GM12878 (cell line): ENCODE data around the gene JAKMIP1. TPM values are rescaled to one million over a fixed set of nuclear protein-coding genes. Genes with fewer than 3 reads are reported as not detected.

Experiments
- CEBPB ChIP-seq, 2 experiments: fragments of 150-350 bp in 1 of 2; IDR thresholded peaks; 2 replicates each; pipeline ENCODE4 v1.6.1; 2012 to 2014; ENCODE audit warnings: low read depth in 2 of 2, low read length in 2 of 2, borderline replicate concordance in 1 of 2, inconsistent platforms in 1 of 2
- MEF2A ChIP-seq: IDR thresholded peaks from 2 replicates; pipeline ENCODE4 v1.6.1; 2011; ENCODE audit warnings: low read depth, mild to moderate bottlenecking, low read length, moderate library complexity; ENCODE audit not compliant: insufficient read depth
- RB1 ChIP-seq: fragments of 450-650 bp; formaldehyde crosslinking; IDR thresholded peaks from 2 replicates; pipeline ENCODE4 v1.6.1; 2017; ENCODE audit warnings: mild to moderate bottlenecking, borderline replicate concordance
- RFX5 ChIP-seq: IDR thresholded peaks from 2 replicates; pipeline ENCODE4 v1.6.1; 2011; ENCODE audit warnings: low read depth, low read length, improper control_type of control experiment
- SREBF2 ChIP-seq: IDR thresholded peaks from 2 replicates; pipeline ENCODE4 v1.6.1; 2012; ENCODE audit warnings: mild to moderate bottlenecking, low read length
- ZNF622 ChIP-seq: fragments of 450-650 bp; IDR thresholded peaks from 2 replicates; pipeline ENCODE4 v1.6.1; 2017; ENCODE audit warnings: mild to moderate bottlenecking, inconsistent platforms
- polyA plus RNA-seq, 11 experiments: library from polyadenylated mRNA; depleted of rRNA in 4 of 11; unstranded in 6 of 11; stranded (reverse) in 5 of 11; fragments of >200 nt; fragmentation: Nextera tagmentation in 4 of 11; fragmentation: Illumina TruSeq in 1 of 11; extraction: Ambion mirVana in 4 of 11; extraction: Trizol in 1 of 11; gene quantifications; 1 replicate in 1 of 11; 2 replicates in 10 of 11; pipeline versions ENCODE4 v1.2.1 to v1.2.3, GENCODE V29; 2011 to 2016; ENCODE audit warnings: inconsistent platforms in 2 of 11, missing spikeins in 2 of 11, low read depth in 1 of 11
- total RNA-seq, 4 experiments: library from RNA; depleted of rRNA in 3 of 4; stranded (reverse); fragments of >200 nt in 3 of 4; fragmentation: Illumina TruSeq in 1 of 4; extraction: Trizol in 1 of 4; gene quantifications; 2 replicates each; pipeline versions ENCODE4 v1.2.1 to v1.2.3, GENCODE V29; 2013 to 2021
- TF ChIP-seq, protein P1 (sequence below): fragments of 450-650 bp; formaldehyde crosslinking; IDR thresholded peaks from 2 replicates; pipeline ENCODE4 v1.4.0; 2022; ENCODE audit warnings: mild to moderate bottlenecking, moderate library complexity
- TF ChIP-seq, protein P2 (sequence below): IDR thresholded peaks from 2 replicates; pipeline ENCODE4 v1.6.1; 2012; ENCODE audit warnings: low read depth, low read length, improper control_type of control experiment

Gene JAKMIP1
- total and polyA plus RNA-seq, 10 of the 15 experiments (the other 5 are each of a cell fraction or from before 2014, with no cell fraction given), result 0.52 to 16.7 (median 12.3) TPM

DNA sequence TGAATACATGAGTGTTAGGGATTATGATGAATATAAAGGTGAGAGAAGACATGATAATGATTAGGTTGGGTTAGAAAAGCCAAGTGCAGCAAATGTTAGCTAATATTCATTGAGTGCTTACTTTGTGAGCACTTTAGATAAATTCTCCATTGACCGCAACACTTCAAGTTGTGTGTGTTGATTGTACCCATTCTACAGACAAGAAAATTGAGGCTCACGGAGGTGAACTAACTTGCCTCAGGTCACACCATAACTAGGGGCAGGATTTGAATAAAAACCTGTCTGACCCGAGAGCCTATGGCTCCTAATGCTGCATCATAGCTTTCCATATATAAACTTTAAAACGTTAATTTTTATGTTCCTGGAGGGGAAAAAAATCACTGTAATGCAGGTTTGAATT, 167.0 kb downstream of the JAKMIP1 start (continued):
- TF ChIP-seq, protein P1, sequence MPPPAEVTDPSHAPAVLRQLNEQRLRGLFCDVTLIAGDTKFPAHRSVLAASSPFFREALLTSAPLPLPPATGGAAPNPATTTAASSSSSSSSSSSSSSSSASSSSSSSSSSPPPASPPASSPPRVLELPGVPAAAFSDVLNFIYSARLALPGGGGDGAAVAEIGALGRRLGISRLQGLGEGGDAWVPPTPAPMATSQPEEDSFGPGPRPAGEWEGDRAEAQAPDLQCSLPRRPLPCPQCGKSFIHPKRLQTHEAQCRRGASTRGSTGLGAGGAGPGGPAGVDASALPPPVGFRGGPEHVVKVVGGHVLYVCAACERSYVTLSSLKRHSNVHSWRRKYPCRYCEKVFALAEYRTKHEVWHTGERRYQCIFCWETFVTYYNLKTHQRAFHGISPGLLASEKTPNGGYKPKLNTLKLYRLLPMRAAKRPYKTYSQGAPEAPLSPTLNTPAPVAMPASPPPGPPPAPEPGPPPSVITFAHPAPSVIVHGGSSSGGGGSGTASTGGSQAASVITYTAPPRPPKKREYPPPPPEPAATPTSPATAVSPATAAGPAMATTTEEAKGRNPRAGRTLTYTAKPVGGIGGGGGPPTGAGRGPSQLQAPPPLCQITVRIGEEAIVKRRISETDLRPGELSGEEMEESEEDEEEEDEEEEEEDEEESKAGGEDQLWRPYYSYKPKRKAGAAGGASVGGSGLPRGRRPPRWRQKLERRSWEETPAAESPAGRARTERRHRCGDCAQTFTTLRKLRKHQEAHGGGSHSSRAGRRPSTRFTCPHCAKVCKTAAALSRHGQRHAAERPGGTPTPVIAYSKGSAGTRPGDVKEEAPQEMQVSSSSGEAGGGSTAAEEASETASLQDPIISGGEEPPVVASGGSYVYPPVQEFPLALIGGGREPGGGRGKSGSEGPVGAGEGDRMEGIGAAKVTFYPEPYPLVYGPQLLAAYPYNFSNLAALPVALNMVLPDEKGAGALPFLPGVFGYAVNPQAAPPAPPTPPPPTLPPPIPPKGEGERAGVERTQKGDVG, result no peak
- TF ChIP-seq ZNF622 (no peak), SREBF2 (no peak), RFX5 (no peak), MEF2A (no peak), CEBPB (IDR thresholded peaks at IDR 0.05; ENCODE audit: borderline replicate concordance in 1 of 2, low read depth in 2 of 2, low read length in 2 of 2) (no peak), RB1 (no peak)
- TF ChIP-seq, protein P2, sequence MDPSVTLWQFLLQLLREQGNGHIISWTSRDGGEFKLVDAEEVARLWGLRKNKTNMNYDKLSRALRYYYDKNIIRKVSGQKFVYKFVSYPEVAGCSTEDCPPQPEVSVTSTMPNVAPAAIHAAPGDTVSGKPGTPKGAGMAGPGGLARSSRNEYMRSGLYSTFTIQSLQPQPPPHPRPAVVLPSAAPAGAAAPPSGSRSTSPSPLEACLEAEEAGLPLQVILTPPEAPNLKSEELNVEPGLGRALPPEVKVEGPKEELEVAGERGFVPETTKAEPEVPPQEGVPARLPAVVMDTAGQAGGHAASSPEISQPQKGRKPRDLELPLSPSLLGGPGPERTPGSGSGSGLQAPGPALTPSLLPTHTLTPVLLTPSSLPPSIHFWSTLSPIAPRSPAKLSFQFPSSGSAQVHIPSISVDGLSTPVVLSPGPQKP, result no peak
